ENCODE data around the gene GMDS. TPM values are rescaled to one million over a fixed set of nuclear protein-coding genes. Genes with fewer than 3 reads are reported as not detected.
A peak's percentile ranks its signal among the peaks of the same experiment; 100 is the strongest.

GMDS gene
- polyA plus RNA-seq, 1 of the 3 experiments (the other 2 are of a cell fraction): 12.3 TPM

- no peak for TF ChIP-seq MXI1 (IDR thresholded peaks at IDR 0.05; ENCODE audit: low read depth, low read length)
- no peak for TF ChIP-seq POLR2AphosphoS5 (IDR thresholded peaks at IDR 0.05; ENCODE audit: low read depth, low read length)
- TF ChIP-seq PBX3 (IDR thresholded peaks at IDR 0.05): no peak
- TF ChIP-seq YY1 (IDR thresholded peaks at IDR 0.05; ENCODE audit: low read depth): no peak
These were observed 111.6 kb downstream of the GMDS start (continued) for GRCh38 chr6:2133716-2134310.

GRCh38 chr6:2132916-2133315 is 112.5 kb downstream of the GMDS start:
- Histone ChIP-seq H3K36me3 (replicated peaks in 1 of 2; ENCODE audit: control insufficient read depth in 1 of 2, insufficient read depth in 2 of 2, low read length in 1 of 2) (no peaks in the 10 kb centered on the region), H4K20me1 (ENCODE audit: insufficient read depth) (no peaks in the 10 kb centered on the region), H3K4me2 (no peak overlapping the region), H3K27me3 (ENCODE audit: insufficient read depth) (no peaks in the 10 kb centered on the region), H2AFZ (ENCODE audit: low read depth) (no peak overlapping the region), H3K9me2 (no peaks in the 10 kb centered on the region), H3K79me2 (ENCODE audit: insufficient read depth) (no peaks in the 10 kb centered on the region), H3K4me1 (ENCODE audit: control insufficient read depth in 1 of 2, insufficient read depth in 2 of 2, low read depth in 1 of 2, low read length in 1 of 2) (peaks cover 0 to 8% of the 10 kb centered on the region in 2 experiments; a peak in 3 of 4 replicates), H3F3A (replicated peaks; ENCODE audit: insufficient read depth) (no peaks in the 10 kb centered on the region), H3K9ac (no peak overlapping the region), H3K9me3 (no peaks in the 10 kb centered on the region), H3K27ac (ENCODE audit: low read depth in 2 of 2, low read length in 1 of 2) (no peak overlapping the region), H3K4me3 (ENCODE audit: low read depth in 2 of 2, low read length in 1 of 2) (no peak overlapping the region)
- DNase-seq: no peak
- WGBS (ENCODE audit: low lambda C conversion rate): 91% methylated on average over 1 of the region's 1 CpG
- POLR2A ChIA-PET: no interaction called here
- no peak for TF ChIP-seq RXRA (IDR thresholded peaks at IDR 0.05; ENCODE audit: borderline replicate concordance, low read depth)
- CTCF ChIA-PET: interaction anchor here (1.0 to 1.3 kb wide), 2 partner anchors 29 to 502 kb away, joined by 3 to 7 read pairs; no protein-coding TSS in a partner anchor

GRCh38 chr6:2132416-2132815 is 113.0 kb downstream of the GMDS start:
- Histone ChIP-seq H3K36me3 (replicated peaks in 1 of 2; ENCODE audit: control insufficient read depth in 1 of 2, insufficient read depth in 2 of 2, low read length in 1 of 2) (no peaks in the 10 kb centered on the region), H3F3A (replicated peaks; ENCODE audit: insufficient read depth) (no peaks in the 10 kb centered on the region), H3K9ac (no peak overlapping the region), H3K79me2 (ENCODE audit: insufficient read depth) (no peaks in the 10 kb centered on the region), H3K27me3 (ENCODE audit: insufficient read depth) (no peaks in the 10 kb centered on the region), H2AFZ (ENCODE audit: low read depth) (no peak overlapping the region), H3K4me1 (ENCODE audit: control insufficient read depth in 1 of 2, insufficient read depth in 2 of 2, low read depth in 1 of 2, low read length in 1 of 2) (peaks cover 0 to 8% of the 10 kb centered on the region in 2 experiments; a peak in 3 of 4 replicates), H4K20me1 (ENCODE audit: insufficient read depth) (no peaks in the 10 kb centered on the region), H3K4me2 (no peak overlapping the region), H3K9me2 (no peaks in the 10 kb centered on the region), H3K27ac (ENCODE audit: low read depth in 2 of 2, low read length in 1 of 2) (no peak overlapping the region), H3K4me3 (ENCODE audit: low read depth in 2 of 2, low read length in 1 of 2) (no peak overlapping the region), H3K9me3 (no peaks in the 10 kb centered on the region)
- ChIA-PET CTCF (interaction anchor here (0.6 to 1.3 kb wide), 3 partner anchors 28 to 503 kb away, joined by 3 to 7 read pairs (median 3); no protein-coding TSS in a partner anchor), POLR2A (no interaction called here)
- no peak for TF ChIP-seq NRF1 (IDR thresholded peaks at IDR 0.05; ENCODE audit: low read depth, low read length)
- 0 out of 2 replicates have a peak, but pooled peaks have one; percentile 4 for TF ChIP-seq TCF12 (IDR thresholded peaks at IDR 0.05)
- 34% methylated on average over 2 of the region's 2 CpGs for WGBS (ENCODE audit: low lambda C conversion rate)
- DNase-seq: no peak

GRCh38 chr6:2129182-2129621 is 116.2 kb downstream of the GMDS start:
- ChIA-PET POLR2A (no interaction called here), CTCF (interaction anchor here (1.3 to 1.8 kb wide), 3 partner anchors 9 to 308 kb away, joined by 3 to 6 read pairs (median 3); no protein-coding TSS in a partner anchor)
- Histone ChIP-seq H3K36me3 (replicated peaks in 1 of 2; ENCODE audit: control insufficient read depth in 1 of 2, insufficient read depth in 2 of 2, low read length in 1 of 2) (no peaks in the 10 kb centered on the region), H3K9me2 (no peaks in the 10 kb centered on the region), H2AFZ (ENCODE audit: low read depth) (no peak overlapping the region), H4K20me1 (ENCODE audit: insufficient read depth) (no peaks in the 10 kb centered on the region), H3K9me3 (no peaks in the 10 kb centered on the region), H3K27me3 (ENCODE audit: insufficient read depth) (no peaks in the 10 kb centered on the region), H3K79me2 (ENCODE audit: insufficient read depth) (no peaks in the 10 kb centered on the region), H3K4me1 (ENCODE audit: control insufficient read depth in 1 of 2, insufficient read depth in 2 of 2, low read depth in 1 of 2, low read length in 1 of 2) (peaks cover 4 to 8% of the 10 kb centered on the region in 2 experiments; a peak in 3 of 4 replicates), H3K9ac (no peak overlapping the region), H3K27ac (ENCODE audit: low read depth in 2 of 2, low read length in 1 of 2) (no peak overlapping the region), H3K4me3 (ENCODE audit: low read depth in 2 of 2, low read length in 1 of 2) (no peak overlapping the region), H3F3A (replicated peaks; ENCODE audit: insufficient read depth) (no peaks in the 10 kb centered on the region), H3K4me2 (no peak overlapping the region)
- WGBS (ENCODE audit: low lambda C conversion rate): 78% methylated on average over 7 of the region's 7 CpGs
- no peak for DNase-seq
- TF ChIP-seq NRF1 (IDR thresholded peaks at IDR 0.05; ENCODE audit: low read depth, low read length): no peak
- no peak for TF ChIP-seq TCF12 (IDR thresholded peaks at IDR 0.05)
- no peak for TF ChIP-seq JUND (IDR thresholded peaks at IDR 0.05)
- TF ChIP-seq TAF1 (IDR thresholded peaks at IDR 0.05; ENCODE audit: borderline replicate concordance, low read depth, low read length): no peak
- TF ChIP-seq FOXM1 (IDR thresholded peaks at IDR 0.05; ENCODE audit: low read depth): no peak
- TF ChIP-seq SIN3A (IDR thresholded peaks at IDR 0.05; ENCODE audit: borderline replicate concordance, low read depth, low read length): no peak
- no peak for TF ChIP-seq FOXJ3 (CRISPR knock-in tag; IDR thresholded peaks at IDR 0.05)
- no peak for TF ChIP-seq RAD21 (IDR thresholded peaks at IDR 0.05; ENCODE audit: low read length)

All from SK-N-SH (cell line).